H1 (cell line): ENCODE results near the gene R3HDM1. TPM values are rescaled to one million over a fixed set of nuclear protein-coding genes. Genes with fewer than 3 reads are reported as not detected.

Experiments
- CTCF ChIA-PET: fragments of 300-600 bp; sonication (Branson Sonifier 250); formaldehyde crosslinking; loops from one replicate; lab custom pipeline; 2021; ENCODE audit not compliant: partially characterized antibody; lab: Charles Lee
- POLR2A ChIA-PET: fragments of 300-600 bp; sonication (Branson Sonifier 250); formaldehyde crosslinking; loops from one replicate; lab custom pipeline; 2021; ENCODE audit warnings: inconsistent platforms; ENCODE audit not compliant: partially characterized antibody; lab: Charles Lee
- DNase-seq, 2 experiments: peaks; one replicate each; pipeline versions ENCODE4 v3.0.0 to v3.0.0-alpha.2; 2010 to 2022; ENCODE audit warnings: low spot score in 2 of 2, low read depth in 1 of 2, mixed read lengths in 1 of 2
- FAIRE-seq: peaks from 2 replicates; lab custom pipeline; 2011; peaks lifted over from hg19 to GRCh38; lab: Jason Lieb, UNC
- H2AFZ ChIP-seq: 2 replicates; pipeline ENCODE4 v1.8.1; 2012; ENCODE audit warnings: low read length, inconsistent platforms
- H2AK5ac ChIP-seq: 2 replicates; pipeline ENCODE4 v1.6.1; 2013; ENCODE audit warnings: low read depth, low read length
- H2BK120ac ChIP-seq: replicated peaks from 2 replicates; pipeline ENCODE3; 2013; ENCODE audit warnings: low read depth, low read length, inconsistent platforms
- H2BK12ac ChIP-seq: 2 replicates; pipeline ENCODE4 v1.6.1; 2013; ENCODE audit warnings: low read depth, low read length
- H2BK15ac ChIP-seq: 2 replicates; pipeline ENCODE4 v1.6.1; 2013; ENCODE audit warnings: low read length
- H2BK20ac ChIP-seq: 2 replicates; pipeline ENCODE4 v1.6.1; 2013; ENCODE audit warnings: low read length
- H2BK5ac ChIP-seq: 2 replicates; pipeline ENCODE4 v1.6.1; 2013; ENCODE audit warnings: low read depth, low read length
- H3K14ac ChIP-seq: 2 replicates; pipeline ENCODE4 v1.6.1; 2013; ENCODE audit warnings: inconsistent platforms; ENCODE audit not compliant: insufficient read length
- H3K18ac ChIP-seq: 2 replicates; pipeline ENCODE4 v1.6.1; 2013; ENCODE audit warnings: low read length; ENCODE audit errors: extremely low read depth
- H3K23ac ChIP-seq: 2 replicates; pipeline ENCODE4 v1.6.1; 2013; ENCODE audit warnings: inconsistent platforms; ENCODE audit not compliant: insufficient read length
- H3K23me2 ChIP-seq: 2 replicates; pipeline ENCODE4 v1.6.1; 2013; ENCODE audit warnings: low read depth, low read length
- H3K27ac ChIP-seq: 2 replicates; pipeline ENCODE4 v1.6.1; 2011; ENCODE audit warnings: low read depth, low read length, inconsistent platforms
- H3K27me3 ChIP-seq, 4 experiments: replicated peaks in 1 of 4; 1 replicate in 1 of 4; 2 replicates in 3 of 4; pipeline versions ENCODE4 v1.6.1 to v1.8.1; 2011 to 2013; ENCODE audit warnings: low read length in 3 of 4, mild to moderate bottlenecking in 3 of 4, inconsistent platforms in 2 of 4, mixed read lengths in 2 of 4, moderate library complexity in 1 of 4; ENCODE audit not compliant: control insufficient read depth in 3 of 4, insufficient read depth in 3 of 4; ENCODE audit errors: extremely low read depth in 1 of 4
- H3K36me3 ChIP-seq, 4 experiments: 2 replicates each; pipeline versions ENCODE4 v1.6.1 to v1.8.1; 2011 to 2013; ENCODE audit warnings: mild to moderate bottlenecking in 4 of 4, low read length in 3 of 4, moderate library complexity in 2 of 4, control low read depth in 1 of 4, inconsistent platforms in 1 of 4; ENCODE audit not compliant: insufficient read depth in 4 of 4, control insufficient read depth in 2 of 4
- H3K4ac ChIP-seq: replicated peaks from 2 replicates; pipeline ENCODE3; 2013; ENCODE audit warnings: low read length, low read depth, mixed read lengths, inconsistent platforms; ENCODE audit not compliant: insufficient read length
- H3K4me1 ChIP-seq, 4 experiments: replicated peaks in 1 of 4; 1 replicate in 1 of 4; 2 replicates in 3 of 4; pipeline versions ENCODE4 v1.6.1 to v1.8.1; 2011 to 2013; ENCODE audit warnings: low read length in 3 of 4, inconsistent platforms in 2 of 4, mixed read lengths in 1 of 4; ENCODE audit not compliant: insufficient read depth in 4 of 4, control insufficient read depth in 3 of 4
- H3K4me2 ChIP-seq, 2 experiments: 2 replicates each; pipeline versions ENCODE4 v1.6.1 to v1.8.1; 2011 to 2013; ENCODE audit warnings: low read depth in 2 of 2, low read length in 2 of 2, control low read depth in 1 of 2, inconsistent platforms in 1 of 2, mild to moderate bottlenecking in 1 of 2; ENCODE audit not compliant: insufficient read depth in 1 of 2
- H3K4me3 ChIP-seq, 4 experiments: fragments of 200-600, 300-600 bp in 1 of 4; sonication (generic), shearing (Covaris generic), sonication (Bioruptor Twin) in 1 of 4; 2 replicates each; pipeline versions ENCODE4 v1.5.1 to v1.8.1; 2011 to 2016; ENCODE audit warnings: low read length in 4 of 4, low read depth in 3 of 4, control low read depth in 2 of 4, inconsistent platforms in 2 of 4, mild to moderate bottlenecking in 2 of 4, mixed read lengths in 1 of 4, moderate library complexity in 1 of 4; ENCODE audit not compliant: insufficient read depth in 2 of 4; ENCODE audit errors: extremely low read depth in 1 of 4
- H3K56ac ChIP-seq: replicated peaks from 2 replicates; pipeline ENCODE3; 2013; ENCODE audit warnings: low read depth, mild to moderate bottlenecking, mixed read lengths, low read length, inconsistent platforms; ENCODE audit not compliant: insufficient read length
- H3K79me1 ChIP-seq: 2 replicates; pipeline ENCODE4 v1.6.1; 2013; ENCODE audit warnings: low read depth, low read length, control low read depth
- H3K79me2 ChIP-seq, 2 experiments: 2 replicates each; pipeline versions ENCODE4 v1.6.1 to v1.8.1; 2012 to 2013; ENCODE audit warnings: low read length in 2 of 2, mild to moderate bottlenecking in 2 of 2, inconsistent platforms in 1 of 2; ENCODE audit not compliant: insufficient read depth in 2 of 2, control insufficient read depth in 1 of 2
- H3K9ac ChIP-seq, 4 experiments: replicated peaks in 1 of 4; 1 replicate in 1 of 4; 2 replicates in 3 of 4; pipeline versions ENCODE4 v1.6.1 to v1.8.1; 2011 to 2013; ENCODE audit warnings: low read depth in 3 of 4, low read length in 3 of 4, control low read depth in 2 of 4, mild to moderate bottlenecking in 2 of 4, moderate library complexity in 2 of 4, inconsistent platforms in 1 of 4; ENCODE audit errors: extremely low read depth in 1 of 4
- H3K9me3 ChIP-seq, 2 experiments: 2 replicates each; pipeline versions ENCODE4 v1.6.1 to v1.8.1; 2012 to 2013; ENCODE audit warnings: mild to moderate bottlenecking in 2 of 2, moderate library complexity in 2 of 2, control low read depth in 1 of 2, inconsistent platforms in 1 of 2, low read depth in 1 of 2, low read length in 1 of 2, mixed read lengths in 1 of 2; ENCODE audit not compliant: insufficient read depth in 2 of 2
- H4K20me1 ChIP-seq, 2 experiments: replicated peaks in 1 of 2; 2 replicates each; pipeline versions ENCODE3 to v1.8.1; 2011 to 2013; ENCODE audit warnings: inconsistent platforms in 2 of 2, low read length in 2 of 2, mild to moderate bottlenecking in 1 of 2; ENCODE audit not compliant: insufficient read depth in 2 of 2, control insufficient read depth in 1 of 2
- H4K5ac ChIP-seq: 2 replicates; pipeline ENCODE4 v1.6.1; 2013; ENCODE audit warnings: low read length, low read depth, mixed read lengths, inconsistent platforms; ENCODE audit not compliant: insufficient read length
- H4K8ac ChIP-seq: 2 replicates; pipeline ENCODE4 v1.8.0; 2013; ENCODE audit warnings: mild to moderate bottlenecking, moderate library complexity, low read length, inconsistent platforms; ENCODE audit not compliant: insufficient read depth; ENCODE audit errors: extremely low read depth
- H4K91ac ChIP-seq: replicated peaks from 2 replicates; pipeline ENCODE3; 2013; ENCODE audit warnings: low read length, mixed read lengths, inconsistent platforms; ENCODE audit not compliant: insufficient read length
- BCL11A ChIP-seq, 2 experiments: IDR thresholded peaks; one replicate each; pipeline ENCODE4 v1.6.1; 2011; ENCODE audit warnings: low read depth in 2 of 2, low read length in 2 of 2, mild to moderate bottlenecking in 2 of 2
- CREB1 ChIP-seq: IDR thresholded peaks from 2 replicates; pipeline ENCODE4 v1.6.1; 2012; ENCODE audit warnings: inconsistent platforms
- GABPA ChIP-seq: IDR thresholded peaks from 2 replicates; pipeline ENCODE4 v1.6.1; 2011; ENCODE audit warnings: mild to moderate bottlenecking, low read length, moderate library complexity, borderline replicate concordance; ENCODE audit not compliant: insufficient read depth
- KDM5A ChIP-seq: fragments of 200-600 bp; IDR thresholded peaks from 2 replicates; pipeline ENCODE4 v1.7.1; 2012; ENCODE audit warnings: mild to moderate bottlenecking, low read length, inconsistent platforms, mixed read lengths
- TEAD4 ChIP-seq: IDR thresholded peaks from 2 replicates; pipeline ENCODE4 v1.6.1; 2012; ENCODE audit warnings: low read depth, low read length, inconsistent platforms, mixed read lengths
- WGBS, 2 experiments: shearing (Covaris generic) in 1 of 2; methylation state at CpG; one replicate each; pipeline versions ENCODE4 v1.1.6 to v1.1.7; 2013 to 2015; ENCODE audit warnings: low lambda C conversion rate in 2 of 2, mixed read lengths in 2 of 2, inconsistent platforms in 1 of 2, low coverage in 1 of 2, missing lambda C conversion rate in 1 of 2; ENCODE audit not compliant: insufficient replicate concordance in 2 of 2, insufficient coverage in 1 of 2, insufficient read length in 1 of 2; ENCODE audit errors: extremely low coverage in 1 of 2, missing lambda C conversion rate in 1 of 2; 5-methylcytosine and 5-hydroxymethylcytosine counted together
- polyA plus RNA-seq, 7 experiments: library from polyadenylated mRNA; depleted of rRNA in 3 of 7; stranded (reverse) in 5 of 7; unstranded in 2 of 7; fragments of >200 nt in 5 of 7; fragments of 200-250 nt in 2 of 7; gene quantifications; 1 replicate in 5 of 7; 2 replicates in 1 of 7; 4 replicates in 1 of 7; pipeline versions ENCODE4 v1.2.1 to v1.2.3, GENCODE V29; 2011 to 2013; ENCODE audit warnings: missing spikeins in 2 of 7, mixed read lengths in 2 of 7
- total RNA-seq: library from RNA; stranded (reverse); fragmentation: NEBNext Ultra II Directional; extraction: Animal tissue kit (Norgen Biotek cat#: 25700); gene quantifications from 2 replicates; pipeline ENCODE4 v1.2.1, GENCODE V29; 2021
- TF ChIP-seq, protein P1 (sequence below): IDR thresholded peaks from 2 replicates; pipeline ENCODE4 v1.6.1; 2011; ENCODE audit warnings: low read depth, mild to moderate bottlenecking, low read length; ENCODE audit not compliant: insufficient read depth
- TF ChIP-seq, protein P2 (sequence below), 3 experiments: IDR thresholded peaks; 1 replicate in 2 of 3; 2 replicates in 1 of 3; pipeline versions ENCODE4 v1.5.1 to v1.6.1; 2011; ENCODE audit warnings: low read length in 3 of 3, mild to moderate bottlenecking in 3 of 3, inconsistent platforms in 2 of 3, low read depth in 1 of 3, moderate library complexity in 1 of 3; ENCODE audit not compliant: insufficient read depth in 1 of 3; ENCODE audit errors: control extremely low read depth in 1 of 3

R3HDM1 gene
- total and polyA plus RNA-seq, 2 of the 8 experiments (the other 6 are each of a cell fraction or from before 2014, with no cell fraction given): 77.7 to 120 TPM

DNA sequence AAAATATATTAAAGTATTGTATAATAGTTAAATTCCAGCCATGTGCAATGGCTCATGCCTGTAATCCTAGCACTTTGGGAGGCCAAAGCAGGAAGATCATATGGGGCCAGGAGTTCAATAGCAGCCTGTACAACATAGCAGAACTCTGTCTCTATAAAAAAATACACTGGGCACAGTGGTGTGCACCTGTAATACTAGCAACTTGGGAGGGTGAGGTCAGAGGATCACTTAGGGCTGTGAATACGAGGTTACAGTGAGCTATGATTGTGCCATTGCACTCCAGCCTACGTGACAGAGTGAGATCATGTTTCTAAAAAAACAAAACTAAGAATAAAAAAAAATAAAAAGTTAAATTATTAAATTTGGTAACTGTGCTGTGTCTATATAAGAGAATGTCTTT lies 36.4 kb upstream of the R3HDM1 start:
- POLR2A ChIA-PET: no interaction called here
- no peak overlapping the region for H3K4me2 ChIP-seq
- H3K79me2 ChIP-seq: no peaks in the 10 kb centered on the region
- no peaks in the 10 kb centered on the region for H3K23me2 ChIP-seq
- no peak overlapping the region for H2AK5ac ChIP-seq
- CTCF ChIA-PET: no interaction called here
- no peak overlapping the region for H3K27ac ChIP-seq
- H3K23ac ChIP-seq: no peak overlapping the region
- 87% methylated on average over 2 of the region's 2 CpGs; no CpG with 5 or more reads in 1 of the 2 experiments for WGBS, 2 experiments
- H4K5ac ChIP-seq: no peak overlapping the region
- no peaks in the 10 kb centered on the region for H3K79me1 ChIP-seq
- TF ChIP-seq CREB1 (no peak), KDM5A (no peak), GABPA (no peak), TEAD4 (no peak), BCL11A (IDR thresholded peaks at IDR 0.05; ENCODE audit: low read depth in 2 of 2, low read length in 2 of 2) (no peak)
- TF ChIP-seq, protein P1, sequence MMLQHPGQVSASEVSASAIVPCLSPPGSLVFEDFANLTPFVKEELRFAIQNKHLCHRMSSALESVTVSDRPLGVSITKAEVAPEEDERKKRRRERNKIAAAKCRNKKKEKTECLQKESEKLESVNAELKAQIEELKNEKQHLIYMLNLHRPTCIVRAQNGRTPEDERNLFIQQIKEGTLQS: no peak
- TF ChIP-seq, protein P2, sequence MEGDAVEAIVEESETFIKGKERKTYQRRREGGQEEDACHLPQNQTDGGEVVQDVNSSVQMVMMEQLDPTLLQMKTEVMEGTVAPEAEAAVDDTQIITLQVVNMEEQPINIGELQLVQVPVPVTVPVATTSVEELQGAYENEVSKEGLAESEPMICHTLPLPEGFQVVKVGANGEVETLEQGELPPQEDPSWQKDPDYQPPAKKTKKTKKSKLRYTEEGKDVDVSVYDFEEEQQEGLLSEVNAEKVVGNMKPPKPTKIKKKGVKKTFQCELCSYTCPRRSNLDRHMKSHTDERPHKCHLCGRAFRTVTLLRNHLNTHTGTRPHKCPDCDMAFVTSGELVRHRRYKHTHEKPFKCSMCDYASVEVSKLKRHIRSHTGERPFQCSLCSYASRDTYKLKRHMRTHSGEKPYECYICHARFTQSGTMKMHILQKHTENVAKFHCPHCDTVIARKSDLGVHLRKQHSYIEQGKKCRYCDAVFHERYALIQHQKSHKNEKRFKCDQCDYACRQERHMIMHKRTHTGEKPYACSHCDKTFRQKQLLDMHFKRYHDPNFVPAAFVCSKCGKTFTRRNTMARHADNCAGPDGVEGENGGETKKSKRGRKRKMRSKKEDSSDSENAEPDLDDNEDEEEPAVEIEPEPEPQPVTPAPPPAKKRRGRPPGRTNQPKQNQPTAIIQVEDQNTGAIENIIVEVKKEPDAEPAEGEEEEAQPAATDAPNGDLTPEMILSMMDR (IDR thresholded peaks at IDR 0.05; ENCODE audit: control extremely low read depth in 1 of 3, insufficient read depth in 1 of 3, low read depth in 1 of 3, low read length in 3 of 3): no peak
- H2BK20ac ChIP-seq: no peak overlapping the region
- H2BK120ac ChIP-seq: no peak overlapping the region
- no peaks in the 10 kb centered on the region for H4K20me1 ChIP-seq
- no peak overlapping the region for H2BK12ac ChIP-seq
- FAIRE-seq (no peak), DNase-seq (no peak)
- H3K4me3 ChIP-seq: no peak overlapping the region
- H3K4me1 ChIP-seq: no peaks in the 10 kb centered on the region
- H3K4ac ChIP-seq: no peak overlapping the region
- H2BK15ac ChIP-seq: no peak overlapping the region
- no peak overlapping the region for H3K18ac ChIP-seq
- no peak overlapping the region for H3K56ac ChIP-seq
- peaks cover 0 to 16% (median 5%) of the 10 kb centered on the region in 4 experiments; a peak in 2 of 8 replicates for H3K36me3 ChIP-seq
- peaks cover 8 to 11% of the 10 kb centered on the region in 2 experiments; a peak in 2 of 4 replicates for H3K9me3 ChIP-seq
- no peak overlapping the region for H3K14ac ChIP-seq
- H3K9ac ChIP-seq: no peak overlapping the region
- H4K91ac ChIP-seq: no peak overlapping the region
- H2BK5ac ChIP-seq: no peak overlapping the region
- H4K8ac ChIP-seq: no peak overlapping the region
- no peak overlapping the region for H2AFZ ChIP-seq
- H3K27me3 ChIP-seq: no peaks in the 10 kb centered on the region
